GM19239 (cell line): ENCODE measurements around the gene PTPRM.

ENCODE experiments used
- DNase-seq: peaks from one replicate; pipeline ENCODE4 v3.0.0; 2011; ENCODE audit warnings: low spot score; ENCODE audit not compliant: insufficient read length
- FAIRE-seq: peaks from 2 replicates; lab custom pipeline; 2011; peaks lifted over from hg19 to GRCh38; lab: Jason Lieb, UNC

PTPRM gene

GRCh38 chr18:8174771-8175170 is 607.7 kb downstream of the PTPRM start:
- DNase-seq, result no peak
- FAIRE-seq, result no peak

- FAIRE-seq, result no peak
- no peak for DNase-seq
These were observed 608.5 kb downstream of the PTPRM start for GRCh38 chr18:8175501-8176061.

- DNase-seq, result no peak
- no peak for FAIRE-seq
These were observed 609.0 kb downstream of the PTPRM start for GRCh38 chr18:8176109-8176508.

- FAIRE-seq (no peak), DNase-seq (no peak)
These were observed 609.4 kb downstream of the PTPRM start for GRCh38 chr18:8176554-8176953.

GRCh38 chr18:8177330-8178016 is 610.4 kb downstream of the PTPRM start:
- no peak for DNase-seq
- no peak for FAIRE-seq

- no peak for FAIRE-seq
These were observed 619.3 kb downstream of the PTPRM start for GRCh38 chr18:8186413-8186812.

GRCh38 chr18:8188184-8188583 is 621.1 kb downstream of the PTPRM start:
- FAIRE-seq (no peak), DNase-seq (no peak)

More at GRCh38 chr18:8186413-8186812, 619.3 kb downstream of the PTPRM start:
- DNase-seq, result no peak

GRCh38 chr18:8190980-8191379 is 623.9 kb downstream of the PTPRM start:
- FAIRE-seq (no peak), DNase-seq (no peak)

GRCh38 chr18:8194431-8194830 is 627.3 kb downstream of the PTPRM start:
- FAIRE-seq, result no peak

GRCh38 chr18:8196238-8196637 is 629.1 kb downstream of the PTPRM start:
- DNase-seq, result no peak
- no peak for FAIRE-seq

More at GRCh38 chr18:8194431-8194830, 627.3 kb downstream of the PTPRM start:
- no peak for DNase-seq

- FAIRE-seq (no peak), DNase-seq (no peak)
These were observed 630.4 kb downstream of the PTPRM start for GRCh38 chr18:8197499-8197898.

GRCh38 chr18:8207996-8208395 is 640.9 kb downstream of the PTPRM start:
- DNase-seq, result no peak
- FAIRE-seq, result no peak

GRCh38 chr18:8208716-8209115 is 641.6 kb downstream of the PTPRM start:
- DNase-seq, result no peak
- no peak for FAIRE-seq

GRCh38 chr18:8212896-8213780 is 646.0 kb downstream of the PTPRM start:
- no peak for DNase-seq
- FAIRE-seq, result no peak

GRCh38 chr18:8215741-8216140 is 648.6 kb downstream of the PTPRM start:
- FAIRE-seq, result no peak

GRCh38 chr18:8217051-8217564 is 650.0 kb downstream of the PTPRM start:
- FAIRE-seq, result no peak
- DNase-seq, result no peak

More at GRCh38 chr18:8215741-8216140, 648.6 kb downstream of the PTPRM start:
- DNase-seq, result no peak

GRCh38 chr18:8218197-8218596 is 651.1 kb downstream of the PTPRM start:
- FAIRE-seq (no peak), DNase-seq (no peak)

GRCh38 chr18:8221452-8221851 is 654.3 kb downstream of the PTPRM start:
- DNase-seq (no peak), FAIRE-seq (no peak)

- DNase-seq, result no peak
- no peak for FAIRE-seq
These were observed 657.5 kb downstream of the PTPRM start for GRCh38 chr18:8224576-8224975.

GRCh38 chr18:8229040-8229439 is 661.9 kb downstream of the PTPRM start:
- FAIRE-seq (no peak), DNase-seq (no peak)

- DNase-seq (no peak), FAIRE-seq (no peak)
These were observed 662.7 kb downstream of the PTPRM start for GRCh38 chr18:8229787-8230186.
